Measurements from ENCODE around the gene ERC2. TPM values are rescaled to one million over a fixed set of nuclear protein-coding genes. Genes with fewer than 3 reads are reported as not detected.

Gene ERC2
- total and polyA plus RNA-seq, 2 of the 8 experiments (the other 6 are each of a cell fraction or from before 2014, with no cell fraction given), result 16.4 to 22.8 TPM

DNA sequence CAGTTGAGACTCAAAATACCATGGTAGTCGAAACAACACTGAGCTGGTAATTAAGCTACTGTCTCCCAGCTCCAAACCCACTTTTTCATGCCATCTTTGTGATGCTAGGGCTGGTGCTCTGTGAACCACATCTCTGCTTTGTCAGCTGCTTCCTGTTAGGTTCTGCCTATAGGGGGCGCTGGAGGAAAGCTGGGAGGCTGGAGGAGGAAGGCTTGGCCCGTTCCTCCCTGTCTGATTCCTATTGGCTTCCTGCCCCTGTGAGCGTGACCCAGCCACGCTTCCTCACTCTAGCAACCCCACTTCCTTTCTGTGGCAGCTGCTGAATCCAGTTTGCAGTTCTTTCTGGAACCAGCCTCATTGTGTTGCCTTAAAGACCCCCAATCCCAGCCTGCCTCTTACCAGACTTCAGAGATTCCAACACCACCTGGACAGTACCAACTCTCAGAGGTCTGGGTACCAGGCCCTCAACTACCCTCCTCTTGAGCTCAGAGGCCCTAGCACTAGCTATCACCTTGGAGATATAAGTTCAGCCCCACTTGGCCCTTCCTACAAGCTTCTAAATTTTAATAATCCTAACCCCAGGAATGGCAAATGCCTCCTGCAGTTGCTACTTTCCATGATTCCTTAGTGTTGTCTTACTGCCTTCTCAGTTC is 120.9 kb downstream of the ERC2 start:
- WGBS, 2 experiments (ENCODE audit: extremely low coverage in 1 of 2, insufficient coverage in 1 of 2, insufficient read length in 1 of 2, insufficient replicate concordance in 2 of 2, low coverage in 1 of 2, low lambda C conversion rate in 2 of 2, missing lambda C conversion rate in 1 of 2), result 63% methylated on average over 5 of the region's 5 CpGs; no CpG with 5 or more reads in 1 of the 2 experiments
- peak; percentile 44 to 96 for DNase-seq (ENCODE audit: low read depth in 1 of 2, low spot score in 2 of 2)
- H3K4me3 ChIP-seq (ENCODE audit: extremely low read depth in 1 of 4, insufficient read depth in 2 of 4, low read depth in 3 of 4, low read length in 4 of 4), result no peak overlapping the region
- TF ChIP-seq TCF12 (IDR thresholded peaks at IDR 0.05; ENCODE audit: low read depth, low read length) (no peak), RAD21 (IDR thresholded peaks at IDR 0.05 in 1 of 2, conservative IDR thresholded peaks at IDR 0.05 in 1 of 2; ENCODE audit: low read depth in 2 of 2, low read length in 2 of 2) (peak; percentile 88 to 91)

More for the DNA sequence above, 120.9 kb downstream of the ERC2 start:
- Histone ChIP-seq H2BK120ac (replicated peaks; ENCODE audit: low read depth, low read length) (no peak overlapping the region), H3K4ac (replicated peaks; ENCODE audit: insufficient read length, low read depth, low read length) (no peak overlapping the region), H3K27ac (ENCODE audit: low read depth, low read length) (no peak overlapping the region), H3K4me1 (replicated peaks in 1 of 4; ENCODE audit: control insufficient read depth in 3 of 4, insufficient read depth in 4 of 4, low read length in 3 of 4) (peaks cover 0 to 3% (median 1%) of the 10 kb centered on the region in 4 experiments; a peak in 3 of 7 replicates), H3K79me1 (ENCODE audit: low read depth, low read length) (peaks cover 3% of the 10 kb centered on the region), H2AK5ac (ENCODE audit: low read depth, low read length) (no peak overlapping the region), H4K5ac (ENCODE audit: insufficient read length, low read depth, low read length) (no peak overlapping the region), H3K27me3 (replicated peaks in 1 of 4; ENCODE audit: control insufficient read depth in 3 of 4, extremely low read depth in 1 of 4, insufficient read depth in 3 of 4, low read length in 3 of 4) (no peaks in the 10 kb centered on the region), H4K20me1 (replicated peaks in 1 of 2; ENCODE audit: control insufficient read depth in 1 of 2, insufficient read depth in 2 of 2, low read length in 2 of 2) (no peaks in the 10 kb centered on the region), H3K56ac (replicated peaks; ENCODE audit: insufficient read length, low read depth, low read length) (no peak overlapping the region), H3K9ac (replicated peaks in 1 of 4; ENCODE audit: extremely low read depth in 1 of 4, low read depth in 3 of 4, low read length in 3 of 4) (no peak overlapping the region), H3K4me2 (ENCODE audit: insufficient read depth in 1 of 2, low read depth in 2 of 2, low read length in 2 of 2) (no peak overlapping the region), H2BK12ac (ENCODE audit: low read depth, low read length) (no peak overlapping the region), H2AFZ (ENCODE audit: low read length) (0 out of 2 replicates have a peak overlapping the region, but pooled peaks have one; percentile 85), H3K79me2 (ENCODE audit: control insufficient read depth in 1 of 2, insufficient read depth in 2 of 2, low read length in 2 of 2) (no peaks in the 10 kb centered on the region), H2BK20ac (ENCODE audit: low read length) (no peak overlapping the region), H3K14ac (ENCODE audit: insufficient read length) (no peak overlapping the region), H3K36me3 (ENCODE audit: control insufficient read depth in 2 of 4, insufficient read depth in 4 of 4, low read length in 3 of 4) (no peaks in the 10 kb centered on the region), H2BK15ac (ENCODE audit: low read length) (no peak overlapping the region), H3K23ac (ENCODE audit: insufficient read length) (no peak overlapping the region), H2BK5ac (ENCODE audit: low read depth, low read length) (no peak overlapping the region), H4K8ac (ENCODE audit: extremely low read depth, insufficient read depth, low read length) (no peak overlapping the region), H3K18ac (ENCODE audit: extremely low read depth, low read length) (no peak overlapping the region), H3K9me3 (ENCODE audit: insufficient read depth in 2 of 2, low read depth in 1 of 2, low read length in 1 of 2) (no peaks in the 10 kb centered on the region), H4K91ac (replicated peaks; ENCODE audit: insufficient read length, low read length) (no peak overlapping the region), H3K23me2 (ENCODE audit: low read depth, low read length) (no peaks in the 10 kb centered on the region; the same call in 1 of the 2 replicates)
- peak; percentile 98 for FAIRE-seq
- ChIA-PET CTCF (ENCODE audit: partially characterized antibody) (interaction anchor here (0.5 to 4.3 kb wide), 55 partner anchors 9 to 779 kb away, joined by 3 to 86 read pairs (median 4); partner anchors contain the start of gene ARHGEF3), POLR2A (ENCODE audit: partially characterized antibody) (no interaction called here)

Data from H1 (cell line).